ENCODE data around the gene C1orf198.

The C1orf198 gene

GRCh38 chr1:230899841-230900251 is 31.5 kb upstream of the C1orf198 start:
- ATAC-seq (no peak), DNase-seq (no peak)
- Mint-ChIP-seq H3K27me3 (no peaks in the 10 kb centered on the region), H3K27ac (no peak overlapping the region), H3K36me3 (ENCODE audit: low read depth) (peaks cover 4% of the 10 kb centered on the region), H3K4me1 (no peaks in the 10 kb centered on the region), H3K4me3 (no peak overlapping the region), H3K9me3 (no peaks in the 10 kb centered on the region)

DNA sequence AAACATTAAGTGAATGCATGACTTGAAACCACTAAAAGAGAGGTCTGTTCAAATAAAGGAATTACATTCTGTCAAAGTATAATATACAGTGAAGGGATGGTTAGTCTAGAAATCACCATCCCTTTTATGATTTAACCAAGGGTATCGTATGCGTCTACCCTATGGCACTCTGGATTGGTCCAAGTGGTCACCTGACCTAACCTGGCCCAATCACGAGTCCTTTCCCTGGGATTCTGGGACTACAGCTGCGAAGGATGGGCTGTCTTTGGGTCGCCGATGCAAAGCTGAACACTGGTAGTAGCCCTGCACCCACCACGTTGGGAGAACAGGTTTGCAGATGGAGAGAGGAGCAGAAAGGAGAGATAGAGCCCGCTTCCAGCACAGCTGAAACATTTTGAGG is 30.4 kb upstream of the C1orf198 start:
- Mint-ChIP-seq H3K4me1 (no peaks in the 10 kb centered on the region), H3K27me3 (no peaks in the 10 kb centered on the region), H3K27ac (no peak overlapping the region), H3K36me3 (ENCODE audit: low read depth) (peaks cover 3% of the 10 kb centered on the region), H3K4me3 (no peak overlapping the region), H3K9me3 (no peaks in the 10 kb centered on the region)
- no peak for ATAC-seq
- DNase-seq: no peak

GRCh38 chr1:230898144-230898543 is 29.8 kb upstream of the C1orf198 start:
- Mint-ChIP-seq H3K4me1 (no peaks in the 10 kb centered on the region), H3K36me3 (ENCODE audit: low read depth) (no peaks in the 10 kb centered on the region)
- no peak for ATAC-seq

GRCh38 chr1:230896779-230897178 is 28.5 kb upstream of the C1orf198 start:
- Mint-ChIP-seq H3K27me3 (peaks cover 4% of the 10 kb centered on the region), H3K4me3 (no peak overlapping the region), H3K9me3 (no peaks in the 10 kb centered on the region), H3K27ac (no peak overlapping the region), H3K36me3 (ENCODE audit: low read depth) (no peaks in the 10 kb centered on the region), H3K4me1 (no peaks in the 10 kb centered on the region)
- ATAC-seq (no peak), DNase-seq (no peak)

More at GRCh38 chr1:230898144-230898543, 29.8 kb upstream of the C1orf198 start:
- Mint-ChIP-seq H3K4me3 (no peak overlapping the region), H3K27me3 (no peaks in the 10 kb centered on the region), H3K27ac (no peak overlapping the region), H3K9me3 (no peaks in the 10 kb centered on the region)
- no peak for DNase-seq

- Mint-ChIP-seq H3K27ac (no peak overlapping the region), H3K4me1 (no peaks in the 10 kb centered on the region), H3K4me3 (no peak overlapping the region), H3K27me3 (peaks cover 4% of the 10 kb centered on the region), H3K36me3 (ENCODE audit: low read depth) (no peaks in the 10 kb centered on the region), H3K9me3 (no peaks in the 10 kb centered on the region)
- DNase-seq (no peak), ATAC-seq (no peak)
These were observed 27.1 kb upstream of the C1orf198 start for GRCh38 chr1:230895452-230895851.

GRCh38 chr1:230894664-230895063 is 26.3 kb upstream of the C1orf198 start:
- no peaks in the 10 kb centered on the region for H3K4me1 Mint-ChIP-seq
- H3K27ac Mint-ChIP-seq: no peak overlapping the region

DNA sequence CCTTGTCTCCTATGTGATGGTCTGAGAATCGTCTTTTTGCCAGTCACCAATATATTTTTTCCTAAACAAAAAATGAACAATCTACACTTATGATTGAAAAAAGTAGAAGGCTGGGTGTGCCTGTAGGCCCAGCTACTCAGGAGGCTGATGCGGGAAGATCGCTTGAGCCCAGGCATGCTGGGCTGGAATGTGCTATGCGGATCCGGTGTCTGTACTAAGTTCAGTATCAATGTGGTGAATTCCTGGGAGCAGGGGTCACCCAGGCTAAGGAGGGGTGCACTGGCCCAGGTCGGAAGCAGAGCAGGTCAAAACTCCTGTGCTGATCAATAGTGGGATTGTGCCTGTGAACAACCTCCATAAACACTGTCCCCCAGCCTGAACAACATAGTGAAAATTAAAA is 25.7 kb upstream of the C1orf198 start:
- Mint-ChIP-seq H3K27ac (no peak overlapping the region), H3K36me3 (ENCODE audit: low read depth) (no peaks in the 10 kb centered on the region), H3K27me3 (peaks cover 4% of the 10 kb centered on the region), H3K4me1 (no peaks in the 10 kb centered on the region), H3K4me3 (no peak overlapping the region), H3K9me3 (no peaks in the 10 kb centered on the region)
- no peak for ATAC-seq
- no peak for DNase-seq

More at GRCh38 chr1:230894664-230895063, 26.3 kb upstream of the C1orf198 start:
- H3K9me3 Mint-ChIP-seq: no peaks in the 10 kb centered on the region
- no peaks in the 10 kb centered on the region for H3K36me3 Mint-ChIP-seq (ENCODE audit: low read depth)
- no peak overlapping the region for H3K4me3 Mint-ChIP-seq
- DNase-seq (no peak), ATAC-seq (no peak)
- peaks cover 4% of the 10 kb centered on the region for H3K27me3 Mint-ChIP-seq

DNA sequence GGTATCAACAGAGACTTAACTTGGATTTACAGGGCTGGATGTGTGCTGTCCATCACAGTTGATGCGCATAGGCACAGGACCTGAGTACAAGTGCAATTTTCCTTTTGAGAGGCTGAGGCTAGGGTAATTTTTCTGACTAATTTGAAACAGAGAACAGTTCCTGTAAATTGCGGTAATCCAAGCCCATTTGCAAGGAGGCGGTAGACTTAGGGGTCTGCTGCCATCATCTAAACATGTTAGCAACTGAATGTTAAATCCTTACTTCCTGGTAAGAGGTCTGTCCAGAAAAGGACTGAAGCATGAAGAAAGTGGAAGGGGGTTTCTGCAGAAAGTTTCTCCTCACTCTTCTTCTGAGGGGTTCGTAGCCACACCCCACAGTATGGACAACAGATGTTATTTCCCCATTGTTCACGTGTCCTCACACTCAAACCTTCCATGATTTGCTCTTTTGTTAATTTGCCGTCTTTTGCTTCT is 23.7 kb upstream of the C1orf198 start:
- ATAC-seq: no peak
- H3K4me1 Mint-ChIP-seq: no peaks in the 10 kb centered on the region

GRCh38 chr1:230891413-230891812 is 23.1 kb upstream of the C1orf198 start:
- no peak for DNase-seq
- H3K27me3 Mint-ChIP-seq: peaks cover 13% of the 10 kb centered on the region
- no peak overlapping the region for H3K4me3 Mint-ChIP-seq
- no peak overlapping the region for H3K27ac Mint-ChIP-seq
- no peak for ATAC-seq
- no peaks in the 10 kb centered on the region for H3K4me1 Mint-ChIP-seq
- no peaks in the 10 kb centered on the region for H3K9me3 Mint-ChIP-seq
- no peaks in the 10 kb centered on the region for H3K36me3 Mint-ChIP-seq (ENCODE audit: low read depth)

More for the DNA sequence above, 23.7 kb upstream of the C1orf198 start:
- Mint-ChIP-seq H3K36me3 (ENCODE audit: low read depth) (no peaks in the 10 kb centered on the region), H3K4me3 (no peak overlapping the region), H3K27me3 (peaks cover 11% of the 10 kb centered on the region), H3K27ac (no peak overlapping the region), H3K9me3 (no peaks in the 10 kb centered on the region)
- DNase-seq: no peak

DNA sequence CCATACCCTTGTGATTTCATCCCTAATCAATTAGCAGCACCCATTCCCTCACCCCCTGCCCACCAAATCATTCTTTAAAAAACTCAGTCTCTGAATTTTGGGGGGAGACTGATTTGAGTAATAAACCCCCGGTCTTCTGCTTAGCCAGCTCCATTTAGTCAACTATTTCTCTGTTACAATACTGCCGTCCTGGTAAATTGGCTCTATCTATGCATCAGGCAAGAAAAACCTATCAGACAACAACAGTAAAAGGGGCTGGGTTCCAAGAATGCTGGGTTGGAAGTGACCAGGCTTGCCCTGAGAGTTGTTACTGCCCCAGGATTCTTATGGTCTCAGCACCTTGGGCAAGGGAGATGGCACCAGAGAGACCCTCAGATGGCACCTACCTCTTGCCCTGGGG is 16.3 kb upstream of the C1orf198 start:
- no peaks in the 10 kb centered on the region for H3K4me1 Mint-ChIP-seq
- no peak for ATAC-seq
- DNase-seq: no peak
- no peak overlapping the region for H3K27ac Mint-ChIP-seq
- H3K27me3 Mint-ChIP-seq: peaks cover 46% of the 10 kb centered on the region
- H3K36me3 Mint-ChIP-seq (ENCODE audit: low read depth): no peaks in the 10 kb centered on the region
- no peaks in the 10 kb centered on the region for H3K9me3 Mint-ChIP-seq
- no peak overlapping the region for H3K4me3 Mint-ChIP-seq

- ATAC-seq (no peak), DNase-seq (no peak)
- H3K36me3 Mint-ChIP-seq (ENCODE audit: low read depth): no peaks in the 10 kb centered on the region
- H3K9me3 Mint-ChIP-seq: no peaks in the 10 kb centered on the region
- no peak overlapping the region for H3K4me3 Mint-ChIP-seq
- H3K4me1 Mint-ChIP-seq: no peaks in the 10 kb centered on the region
- no peak overlapping the region for H3K27ac Mint-ChIP-seq
- H3K27me3 Mint-ChIP-seq: peaks cover 46% of the 10 kb centered on the region
These were observed 15.6 kb upstream of the C1orf198 start for GRCh38 chr1:230883967-230884366.

- ATAC-seq (no peak), DNase-seq (no peak)
- Mint-ChIP-seq H3K9me3 (no peaks in the 10 kb centered on the region), H3K4me3 (no peak overlapping the region), H3K4me1 (no peaks in the 10 kb centered on the region), H3K36me3 (ENCODE audit: low read depth) (no peaks in the 10 kb centered on the region), H3K27me3 (peaks cover 38% of the 10 kb centered on the region), H3K27ac (no peak overlapping the region)
These were observed 11.5 kb upstream of the C1orf198 start for GRCh38 chr1:230879778-230880177.

GRCh38 chr1:230878591-230878990 is 10.3 kb upstream of the C1orf198 start:
- no peak for DNase-seq
- no peak overlapping the region for H3K27ac Mint-ChIP-seq
- no peaks in the 10 kb centered on the region for H3K9me3 Mint-ChIP-seq
- no peak for ATAC-seq
- H3K4me1 Mint-ChIP-seq: no peaks in the 10 kb centered on the region
- peaks cover 35% of the 10 kb centered on the region for H3K27me3 Mint-ChIP-seq
- no peak overlapping the region for H3K4me3 Mint-ChIP-seq
- H3K36me3 Mint-ChIP-seq (ENCODE audit: low read depth): no peaks in the 10 kb centered on the region

DNA sequence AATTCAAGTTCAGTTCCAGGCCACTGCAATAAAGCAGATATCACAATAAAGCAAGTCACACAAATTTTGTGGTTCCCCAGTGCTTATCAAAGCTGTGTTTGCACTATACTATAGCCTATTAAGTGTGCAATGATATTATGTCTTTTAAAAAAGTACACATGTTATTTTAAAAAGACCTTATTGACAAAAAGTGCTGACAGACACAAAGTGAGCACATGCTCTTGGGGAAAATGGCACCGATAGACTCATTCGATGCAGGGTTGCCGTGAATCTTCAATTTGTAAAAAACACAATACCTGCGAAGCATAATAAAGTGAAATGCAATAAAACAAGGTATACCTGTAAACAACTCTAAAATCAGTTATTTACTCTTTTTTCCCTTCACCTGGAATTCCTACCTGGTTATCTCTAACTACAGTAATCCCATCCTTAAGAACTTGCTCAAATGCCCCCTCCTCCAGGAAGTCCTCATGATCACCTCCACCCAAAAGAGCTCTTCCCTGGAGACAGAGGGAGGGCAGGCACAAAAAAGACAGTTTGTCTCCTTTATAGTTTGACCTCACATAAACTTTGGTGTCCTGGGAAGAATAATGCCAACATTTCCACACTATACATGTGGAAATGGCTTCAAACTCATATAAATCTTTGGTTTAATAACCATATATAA is 9.7 kb upstream of the C1orf198 start:
- H3K36me3 Mint-ChIP-seq (ENCODE audit: low read depth): no peaks in the 10 kb centered on the region
- no peak overlapping the region for H3K4me3 Mint-ChIP-seq
- H3K9me3 Mint-ChIP-seq: no peaks in the 10 kb centered on the region
- no peaks in the 10 kb centered on the region for H3K4me1 Mint-ChIP-seq
- peaks cover 35% of the 10 kb centered on the region for H3K27me3 Mint-ChIP-seq
- ATAC-seq: no peak
- no peak for DNase-seq
- H3K27ac Mint-ChIP-seq: no peak overlapping the region

GRCh38 chr1:230877146-230877923 is 9.0 kb upstream of the C1orf198 start:
- ATAC-seq (no peak), DNase-seq (no peak)
- no peak overlapping the region for H3K27ac Mint-ChIP-seq
- no peaks in the 10 kb centered on the region for H3K4me1 Mint-ChIP-seq
- H3K4me3 Mint-ChIP-seq: no peak overlapping the region
- H3K27me3 Mint-ChIP-seq: peaks cover 31% of the 10 kb centered on the region
- H3K9me3 Mint-ChIP-seq: no peaks in the 10 kb centered on the region
- no peaks in the 10 kb centered on the region for H3K36me3 Mint-ChIP-seq (ENCODE audit: low read depth)

Data from activated naive CD8-positive, alpha-beta T cell treated with anti-CD3 and anti-CD28 coated beads, Interleukin-2, amount 50 U/mL, for 24 hours (primary cell).